ENCODE results near the gene WDR44. TPM values are rescaled to one million over a fixed set of nuclear protein-coding genes. Genes with fewer than 3 reads are reported as not detected.

The WDR44 gene
- total RNA-seq, 6 experiments from 2014 or later, result 20.4 to 25.8 (median 22.6) TPM

GRCh38 chrX:118373538-118373937 lies 27.6 kb downstream of the WDR44 start:
- Mint-ChIP-seq H3K4me3 (no peak overlapping the region), H3K36me3 (ENCODE audit: low read depth) (no peaks in the 10 kb centered on the region; the same call in 1 of the 2 replicates), H3K27me3 (ENCODE audit: insufficient read depth) (peaks cover 2% of the 10 kb centered on the region; the same call in 1 of the 2 replicates), H3K27ac (no peak overlapping the region), H3K9me3 (no peaks in the 10 kb centered on the region), H3K4me1 (ENCODE audit: low read depth) (peaks cover 30% of the 10 kb centered on the region)
- no peak for TF ChIP-seq CTCF (IDR thresholded peaks at IDR 0.05)
- DNase-seq, result no peak

- peaks cover 5% of the 10 kb centered on the region; the same call in 1 of the 2 replicates for H3K36me3 Mint-ChIP-seq (ENCODE audit: low read depth)
- H3K9me3 Mint-ChIP-seq, result no peaks in the 10 kb centered on the region
- no peak overlapping the region for H3K4me3 Mint-ChIP-seq
- no peak for TF ChIP-seq CTCF (IDR thresholded peaks at IDR 0.05)
- no peak overlapping the region for H3K27ac Mint-ChIP-seq
- H3K27me3 Mint-ChIP-seq (ENCODE audit: insufficient read depth), result no peaks in the 10 kb centered on the region
- H3K4me1 Mint-ChIP-seq (ENCODE audit: low read depth), result peaks cover 10% of the 10 kb centered on the region
- DNase-seq, result no peak
These were observed 37.2 kb downstream of the WDR44 start for GRCh38 chrX:118383120-118383519.

DNA sequence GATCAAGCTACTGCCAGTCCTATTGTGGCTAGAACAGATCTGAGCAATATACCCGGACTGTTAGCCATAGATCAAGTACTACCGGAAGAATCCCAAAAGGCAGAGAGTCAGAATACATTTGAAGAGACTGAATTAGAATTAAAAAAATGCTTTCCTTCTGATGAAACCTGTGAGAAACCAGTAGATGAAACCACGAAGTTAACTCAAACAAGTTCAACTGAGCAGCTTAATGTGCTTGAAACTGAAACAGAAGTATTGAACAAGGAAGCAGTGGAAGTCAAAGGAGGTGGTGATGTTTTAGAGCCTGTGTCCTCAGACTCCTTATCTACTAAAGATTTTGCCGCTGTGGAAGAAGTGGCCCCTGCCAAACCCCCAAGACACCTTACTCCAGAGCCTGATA lies 46.8 kb downstream of the WDR44 start:
- Mint-ChIP-seq H3K9me3 (no peaks in the 10 kb centered on the region), H3K27ac (no peak overlapping the region), H3K36me3 (ENCODE audit: low read depth) (peaks cover 7% of the 10 kb centered on the region), H3K4me1 (ENCODE audit: low read depth) (peaks cover 20% of the 10 kb centered on the region), H3K4me3 (no peak overlapping the region), H3K27me3 (ENCODE audit: insufficient read depth) (no peaks in the 10 kb centered on the region)
- no peak for DNase-seq
- TF ChIP-seq CTCF (IDR thresholded peaks at IDR 0.05), result no peak

GRCh38 chrX:118396113-118396512 lies 50.2 kb downstream of the WDR44 start:
- Mint-ChIP-seq H3K9me3 (no peaks in the 10 kb centered on the region), H3K4me1 (ENCODE audit: low read depth) (peaks cover 20% of the 10 kb centered on the region), H3K27ac (peak overlapping the region; percentile 29; the same call in 1 of the 2 replicates), H3K4me3 (no peak overlapping the region), H3K27me3 (ENCODE audit: insufficient read depth) (no peaks in the 10 kb centered on the region), H3K36me3 (ENCODE audit: low read depth) (peaks cover 7% of the 10 kb centered on the region)
- no peak for TF ChIP-seq CTCF (IDR thresholded peaks at IDR 0.05)
- DNase-seq, result no peak

DNA sequence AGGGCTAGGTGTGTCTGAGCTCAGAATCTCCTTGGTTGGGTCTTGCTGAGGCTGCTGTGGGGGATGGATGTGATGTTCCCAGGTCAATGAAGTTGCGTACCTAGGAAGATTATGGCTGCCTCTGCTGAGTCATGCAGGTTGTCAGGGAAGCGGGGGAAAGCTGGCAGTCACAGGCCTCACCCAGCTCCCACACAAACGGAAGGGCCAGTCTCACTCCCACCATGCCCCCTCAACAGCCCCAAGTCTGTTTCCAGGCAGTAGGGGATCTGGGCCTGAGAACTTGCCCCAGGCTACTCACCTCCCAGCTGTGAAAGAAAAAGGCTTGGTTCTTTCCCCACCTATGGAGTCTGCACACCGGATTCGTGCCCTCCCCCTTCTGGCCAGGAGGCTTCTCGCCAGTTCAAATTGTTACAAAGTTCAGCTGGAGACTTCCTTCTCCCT lies 72.9 kb downstream of the WDR44 start:
- no peak for TF ChIP-seq CTCF (IDR thresholded peaks at IDR 0.05)
- Mint-ChIP-seq H3K36me3 (ENCODE audit: low read depth) (peaks cover 19% of the 10 kb centered on the region), H3K27ac (no peak overlapping the region), H3K9me3 (no peaks in the 10 kb centered on the region), H3K27me3 (ENCODE audit: insufficient read depth) (no peaks in the 10 kb centered on the region), H3K4me1 (ENCODE audit: low read depth) (peaks cover 7% of the 10 kb centered on the region; the same call in 1 of the 2 replicates), H3K4me3 (no peak overlapping the region)
- DNase-seq, result no peak

GRCh38 chrX:118420462-118420861 lies 74.6 kb downstream of the WDR44 start:
- H3K27me3 Mint-ChIP-seq (ENCODE audit: insufficient read depth), result no peaks in the 10 kb centered on the region

More at GRCh38 chrX:118420462-118420861, 74.6 kb downstream of the WDR44 start:
- DNase-seq, result no peak
- peaks cover 7% of the 10 kb centered on the region; the same call in 1 of the 2 replicates for H3K4me1 Mint-ChIP-seq (ENCODE audit: low read depth)
- H3K9me3 Mint-ChIP-seq, result no peaks in the 10 kb centered on the region
- no peak overlapping the region for H3K4me3 Mint-ChIP-seq
- no peak for TF ChIP-seq CTCF (IDR thresholded peaks at IDR 0.05)
- peaks cover 23% of the 10 kb centered on the region; the same call in 1 of the 2 replicates for H3K36me3 Mint-ChIP-seq (ENCODE audit: low read depth)
- no peak overlapping the region; the same call in 1 of the 2 replicates for H3K27ac Mint-ChIP-seq

All from HFFc6 (cell line).